COLO668 (cell line): ENCODE results near the gene HSPE1.
"Not testable (repeated sequence)": the region's sequence is repeated elsewhere in the genome, so short reads cannot be mapped to it uniquely, and the experiment has no call there.

Source experiments
- DNase-seq: peaks from one replicate; lab custom pipeline; 2025; ENCODE audit not compliant: unreplicated experiment; lab: John Stamatoyannopoulos, UW

Gene HSPE1

GRCh38 chr2:197499594-197500502 lies at the start of gene HSPE1, which contains the start of gene HSPD1:
Gene HSPE1, plus strand, starts transcription at chr2:197500379. Its CDS starts 58 bp downstream, at chr2:197500437.
Gene HSPD1, minus strand, starts transcription at chr2:197499840. Its CDS starts 992 bp downstream, at chr2:197498848.
- peak; percentile 99 for DNase-seq

- DNase-seq = no peak
These were observed 49.7 kb upstream of the HSPE1 start for GRCh38 chr2:197450465-197450864.

- DNase-seq = not testable (repeated sequence)
These were observed 49.2 kb upstream of the HSPE1 start for GRCh38 chr2:197450935-197451358.

GRCh38 chr2:197452754-197453122 lies 47.4 kb upstream of the HSPE1 start:
- no peak for DNase-seq

- DNase-seq = peak; percentile 99
These were observed 46.9 kb upstream of the HSPE1 start, which contains the start of gene COQ10B for GRCh38 chr2:197453123-197453913. Gene COQ10B, plus strand, starts transcription at chr2:197453552. Its CDS starts 9 bp downstream, at chr2:197453561.

GRCh38 chr2:197453914-197454398 lies 46.2 kb upstream of the HSPE1 start:
- no peak for DNase-seq

GRCh38 chr2:197454923-197455322 lies 45.3 kb upstream of the HSPE1 start:
- no peak for DNase-seq

GRCh38 chr2:197455428-197455827 lies 44.8 kb upstream of the HSPE1 start:
- no peak for DNase-seq

- DNase-seq = peak; percentile 27
These were observed 39.5 kb upstream of the HSPE1 start for GRCh38 chr2:197460649-197461048.

- no peak for DNase-seq
These were observed 39.1 kb upstream of the HSPE1 start for GRCh38 chr2:197461057-197461456.

GRCh38 chr2:197464175-197464574 lies 36.0 kb upstream of the HSPE1 start:
- no peak for DNase-seq

- no peak for DNase-seq
These were observed 28.0 kb upstream of the HSPE1 start for GRCh38 chr2:197472166-197472565.

- DNase-seq = no peak
These were observed 22.4 kb upstream of the HSPE1 start for GRCh38 chr2:197477797-197478196.

GRCh38 chr2:197480165-197481036 lies 19.8 kb upstream of the HSPE1 start:
- DNase-seq = no peak

GRCh38 chr2:197484248-197484647 lies 15.9 kb upstream of the HSPE1 start:
- DNase-seq = not testable (repeated sequence)

GRCh38 chr2:197486175-197486574 lies 14.0 kb upstream of the HSPE1 start:
- DNase-seq = no peak

- no peak for DNase-seq
These were observed 12.8 kb upstream of the HSPE1 start for GRCh38 chr2:197487385-197487784.

- no peak for DNase-seq
These were observed 4.6 kb upstream of the HSPE1 start for GRCh38 chr2:197495433-197496134.

- DNase-seq = no peak
These were observed 3.5 kb upstream of the HSPE1 start for GRCh38 chr2:197496695-197497094.

GRCh38 chr2:197497326-197497725 lies 2.9 kb upstream of the HSPE1 start:
- no peak for DNase-seq
